Measurements from ENCODE around the gene NFS1.

NFS1 gene

DNA sequence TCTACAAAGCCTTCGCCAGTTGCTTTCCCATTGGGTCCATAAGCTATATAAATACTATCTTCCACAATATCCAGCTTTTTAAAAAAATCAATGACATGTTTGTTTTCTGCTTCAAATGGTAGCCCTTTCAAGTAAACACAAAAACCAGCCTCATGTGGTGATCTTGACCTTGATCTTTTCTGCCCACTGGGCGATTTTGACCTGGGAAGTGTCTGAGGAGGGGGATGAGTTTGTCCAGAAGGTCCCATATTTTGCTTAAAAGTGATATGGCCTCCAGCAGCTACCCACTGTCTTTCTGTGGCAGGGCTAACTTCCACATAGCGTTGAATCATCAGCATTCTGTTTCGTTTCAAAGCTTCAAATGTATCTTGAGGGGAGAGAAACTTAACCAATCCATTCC, 45.3 kb downstream of the NFS1 start:
- Histone ChIP-seq H3K4me3 (no peak overlapping the region), H3K27me3 (no peaks in the 10 kb centered on the region), H3K4me1 (peaks cover 0 to 56% (median 22%) of the 10 kb centered on the region in 4 donors), H3K9me3 (no peaks in the 10 kb centered on the region), H3K27ac (no peak overlapping the region), H3K36me3 (peaks cover 16 to 29% (median 27%) of the 10 kb centered on the region in 3 donors)
- TF ChIP-seq, protein P1, sequence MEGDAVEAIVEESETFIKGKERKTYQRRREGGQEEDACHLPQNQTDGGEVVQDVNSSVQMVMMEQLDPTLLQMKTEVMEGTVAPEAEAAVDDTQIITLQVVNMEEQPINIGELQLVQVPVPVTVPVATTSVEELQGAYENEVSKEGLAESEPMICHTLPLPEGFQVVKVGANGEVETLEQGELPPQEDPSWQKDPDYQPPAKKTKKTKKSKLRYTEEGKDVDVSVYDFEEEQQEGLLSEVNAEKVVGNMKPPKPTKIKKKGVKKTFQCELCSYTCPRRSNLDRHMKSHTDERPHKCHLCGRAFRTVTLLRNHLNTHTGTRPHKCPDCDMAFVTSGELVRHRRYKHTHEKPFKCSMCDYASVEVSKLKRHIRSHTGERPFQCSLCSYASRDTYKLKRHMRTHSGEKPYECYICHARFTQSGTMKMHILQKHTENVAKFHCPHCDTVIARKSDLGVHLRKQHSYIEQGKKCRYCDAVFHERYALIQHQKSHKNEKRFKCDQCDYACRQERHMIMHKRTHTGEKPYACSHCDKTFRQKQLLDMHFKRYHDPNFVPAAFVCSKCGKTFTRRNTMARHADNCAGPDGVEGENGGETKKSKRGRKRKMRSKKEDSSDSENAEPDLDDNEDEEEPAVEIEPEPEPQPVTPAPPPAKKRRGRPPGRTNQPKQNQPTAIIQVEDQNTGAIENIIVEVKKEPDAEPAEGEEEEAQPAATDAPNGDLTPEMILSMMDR (IDR thresholded peaks at IDR 0.05) = no peak
- DNase-seq = no peak
- intact Hi-C loops (cut with DNase I; ENCODE audit: low total_unique reads) = no loop called here

DNA sequence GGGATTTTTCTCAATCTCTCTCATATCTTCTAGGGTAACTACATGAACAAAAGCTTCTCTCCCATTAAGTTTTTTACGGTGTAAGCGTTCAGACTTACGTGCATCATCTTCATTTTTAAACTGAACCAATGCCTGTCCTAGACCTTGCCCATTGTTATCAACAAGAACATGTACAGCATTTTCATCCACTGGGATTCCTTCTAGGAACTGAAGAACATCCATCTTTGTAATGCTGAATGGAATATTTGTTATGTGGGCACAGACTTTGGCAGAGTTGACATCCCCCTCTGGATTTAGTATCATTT, 45.8 kb downstream of the NFS1 start:
- intact Hi-C loops (cut with DNase I; ENCODE audit: low total_unique reads) = no loop called here
- Histone ChIP-seq H3K27ac (no peak overlapping the region), H3K4me3 (no peak overlapping the region), H3K4me1 (peaks cover 0 to 56% (median 22%) of the 10 kb centered on the region in 4 donors), H3K9me3 (no peaks in the 10 kb centered on the region), H3K36me3 (peaks cover 16 to 29% (median 27%) of the 10 kb centered on the region in 3 donors), H3K27me3 (no peaks in the 10 kb centered on the region)
- TF ChIP-seq, protein P1 (IDR thresholded peaks at IDR 0.05) = no peak
- DNase-seq = no peak

DNA sequence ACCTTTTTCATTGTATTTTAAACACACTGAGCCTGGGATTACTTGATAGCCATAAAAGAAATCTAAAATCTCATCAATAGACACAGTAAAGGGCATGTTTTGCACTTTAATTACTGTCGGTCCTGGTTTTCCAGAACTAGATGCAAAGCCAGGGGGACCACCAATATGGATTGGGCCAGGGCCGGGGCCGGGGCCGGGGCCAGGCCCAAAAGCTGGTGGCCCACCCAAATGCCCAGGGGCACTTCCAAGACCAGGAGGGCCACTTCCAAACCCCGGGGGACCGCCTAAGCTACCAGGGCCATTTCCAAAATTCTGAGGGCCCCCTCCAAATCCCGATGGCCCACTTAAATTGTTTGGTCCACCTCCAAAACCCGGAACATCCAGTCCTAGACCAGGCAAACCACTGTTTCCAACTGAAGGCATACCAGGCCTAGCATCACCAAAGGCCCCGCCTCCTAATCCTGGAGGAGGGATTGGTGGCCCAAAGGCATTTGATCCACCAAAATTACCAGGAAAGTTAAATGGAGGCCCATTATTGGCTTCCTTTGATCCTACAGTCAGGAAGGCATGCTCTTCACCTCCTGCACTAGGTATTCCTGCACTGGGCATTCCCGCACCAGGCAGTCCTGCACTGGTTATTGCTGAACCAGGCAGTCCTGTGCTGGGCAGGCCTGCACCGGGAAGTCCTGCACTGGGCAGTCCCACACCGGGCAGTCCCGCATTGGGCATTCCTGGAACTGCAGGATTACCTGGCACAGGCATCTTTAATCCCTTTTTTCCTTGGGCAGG, 46.3 kb downstream of the NFS1 start:
- no peak for DNase-seq
- no peaks in the 10 kb centered on the region for H3K9me3 ChIP-seq
- H3K27ac ChIP-seq = no peak overlapping the region
- TF ChIP-seq, protein P1 (IDR thresholded peaks at IDR 0.05) = no peak
- intact Hi-C loops (cut with DNase I; ENCODE audit: low total_unique reads) = no loop called here
- peaks cover 16 to 29% (median 27%) of the 10 kb centered on the region in 3 donors for H3K36me3 ChIP-seq
- no peaks in the 10 kb centered on the region for H3K27me3 ChIP-seq
- H3K4me3 ChIP-seq = no peak overlapping the region
- H3K4me1 ChIP-seq = peaks cover 0 to 51% (median 21%) of the 10 kb centered on the region in 4 donors

DNA sequence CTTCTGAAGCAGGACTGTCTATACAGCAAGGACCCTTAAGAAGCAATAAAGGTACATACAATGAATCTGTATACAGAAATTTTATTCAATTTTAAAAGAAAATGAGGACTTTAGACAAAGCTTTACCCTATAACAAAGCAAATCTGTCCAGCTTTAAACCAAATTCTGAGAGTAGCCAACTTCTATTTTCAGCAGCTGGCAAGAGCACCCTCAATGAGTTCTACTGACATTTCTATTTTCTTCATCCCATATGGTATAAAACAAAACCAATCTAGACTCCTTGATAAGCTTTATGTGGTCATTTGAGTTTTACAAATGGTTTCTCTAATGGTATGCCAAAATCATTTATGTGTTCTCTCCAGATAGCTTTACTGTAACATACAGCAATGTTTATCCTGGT, 47.2 kb downstream of the NFS1 start:
- peaks cover 16 to 29% (median 27%) of the 10 kb centered on the region in 3 donors for H3K36me3 ChIP-seq
- no peaks in the 10 kb centered on the region for H3K27me3 ChIP-seq
- intact Hi-C loops (cut with DNase I; ENCODE audit: low total_unique reads) = no loop called here
- no peak overlapping the region for H3K4me3 ChIP-seq
- H3K27ac ChIP-seq = no peak overlapping the region
- H3K4me1 ChIP-seq = peaks cover 0 to 42% (median 17%) of the 10 kb centered on the region in 4 donors
- DNase-seq = no peak
- TF ChIP-seq, protein P1 (IDR thresholded peaks at IDR 0.05) = no peak
- H3K9me3 ChIP-seq = no peaks in the 10 kb centered on the region

DNA sequence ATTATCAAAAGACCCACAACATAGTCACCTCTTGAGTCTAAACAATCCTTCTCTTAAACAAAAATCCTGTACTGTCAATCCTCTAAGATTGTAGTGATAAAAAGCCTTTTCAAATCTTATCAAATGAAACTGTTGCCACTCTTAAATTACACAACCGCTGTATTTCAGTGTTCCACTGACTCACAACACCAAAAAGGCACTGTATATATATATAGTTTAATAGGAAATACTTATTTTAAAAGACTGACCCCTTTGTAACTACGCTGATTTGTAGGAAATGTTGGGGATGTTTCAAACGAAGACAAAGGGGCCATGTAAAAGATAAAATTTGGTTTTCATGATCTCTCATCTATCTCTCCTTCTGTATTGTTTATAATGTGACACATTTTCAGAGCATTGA, 48.5 kb downstream of the NFS1 start:
- H3K4me3 ChIP-seq = no peak overlapping the region
- peaks cover 16 to 29% (median 27%) of the 10 kb centered on the region in 3 donors for H3K36me3 ChIP-seq
- TF ChIP-seq, protein P1 (IDR thresholded peaks at IDR 0.05) = no peak
- no peaks in the 10 kb centered on the region for H3K27me3 ChIP-seq
- no peak for DNase-seq
- H3K9me3 ChIP-seq = no peaks in the 10 kb centered on the region
- intact Hi-C loops (cut with DNase I; ENCODE audit: low total_unique reads) = no loop called here
- H3K27ac ChIP-seq = no peak overlapping the region
- peaks cover 0 to 33% (median 17%) of the 10 kb centered on the region in 4 donors for H3K4me1 ChIP-seq

All from tibial artery (tissue), 4 donors.